Fibroblast of lung (primary cell): ENCODE measurements around the gene B4GALT4. TPM values are rescaled to one million over a fixed set of nuclear protein-coding genes. Genes with fewer than 3 reads are reported as not detected.

Source experiments
- DNase-seq, 2 donors: peaks; one replicate each; pipeline versions ENCODE4 v3.0.0 to v3.0.0-alpha.2; 2010; ENCODE audit warnings: low read depth in 2 of 2
- H2AFZ ChIP-seq: 2 replicates; pipeline ENCODE4 v1.5.1; 2012; ENCODE audit warnings: low read length, control low read depth, inconsistent platforms
- H3K27ac ChIP-seq: 2 replicates; pipeline ENCODE4 v1.5.1; 2011; ENCODE audit warnings: low read length, control low read depth; ENCODE audit not compliant: insufficient read depth
- H3K27me3 ChIP-seq: 2 replicates; pipeline ENCODE4 v1.5.1; 2011; ENCODE audit warnings: mild to moderate bottlenecking, low read length; ENCODE audit not compliant: control insufficient read depth, insufficient read depth
- H3K36me3 ChIP-seq: 2 replicates; pipeline ENCODE4 v1.5.1; 2011; ENCODE audit warnings: low read length; ENCODE audit not compliant: control insufficient read depth, insufficient read depth
- H3K4me1 ChIP-seq: 2 replicates; pipeline ENCODE4 v1.5.1; 2011; ENCODE audit warnings: low read length; ENCODE audit not compliant: control insufficient read depth, insufficient read depth; ENCODE audit errors: extremely low read depth
- H3K4me2 ChIP-seq: 2 replicates; pipeline ENCODE4 v1.5.1; 2011; ENCODE audit warnings: low read length, control low read depth; ENCODE audit not compliant: insufficient read depth; ENCODE audit errors: extremely low read depth
- H3K4me3 ChIP-seq, 4 experiments: fragments of 200-600 bp in 1 of 4; sonication (generic) in 1 of 4; replicated peaks in 1 of 4; 2 replicates each; pipeline ENCODE4 v1.5.1; 2011 to 2016; ENCODE audit warnings: low read length in 4 of 4, low read depth in 3 of 4, mild to moderate bottlenecking in 3 of 4, control low read depth in 2 of 4, inconsistent platforms in 1 of 4, mixed read lengths in 1 of 4; ENCODE audit not compliant: insufficient read depth in 1 of 4; ENCODE audit errors: control extremely low read depth in 1 of 4
- H3K79me2 ChIP-seq: 2 replicates; pipeline ENCODE4 v1.5.1; 2012; ENCODE audit warnings: mild to moderate bottlenecking, low read length, inconsistent platforms; ENCODE audit not compliant: control insufficient read depth, insufficient read depth
- H3K9ac ChIP-seq: 2 replicates; pipeline ENCODE4 v1.5.1; 2011; ENCODE audit warnings: mild to moderate bottlenecking, low read length, control low read depth; ENCODE audit not compliant: insufficient read depth
- H3K9me3 ChIP-seq: 2 replicates; pipeline ENCODE4 v1.5.1; 2012; ENCODE audit warnings: low read depth, low read length; ENCODE audit not compliant: control insufficient read depth, insufficient read depth
- H4K20me1 ChIP-seq: 2 replicates; pipeline ENCODE4 v1.5.1; 2011; ENCODE audit warnings: low read length; ENCODE audit not compliant: control insufficient read depth, insufficient read depth; ENCODE audit errors: extremely low read depth
- EZH2 ChIP-seq: IDR thresholded peaks from 2 replicates; pipeline ENCODE4 v1.5.1; 2012; ENCODE audit warnings: low read length, control low read depth, mild to moderate bottlenecking; ENCODE audit errors: missing control alignments
- polyA plus RNA-seq, 2 donors: library from polyadenylated mRNA; depleted of rRNA in 1 of 2; stranded (reverse) in 1 of 2; unstranded in 1 of 2; fragments of >200 nt; gene quantifications; 2 replicates each; pipeline ENCODE4 v1.2.1, GENCODE V29; 2011 to 2012; ENCODE audit warnings: missing spikeins in 1 of 2
- total RNA-seq: library from RNA; depleted of rRNA; stranded (reverse); fragments of >200 nt; gene quantifications from 2 replicates; pipeline ENCODE4 v1.2.1, GENCODE V29; 2014
- TF ChIP-seq, protein P1 (sequence below), 2 donors: IDR thresholded peaks in 1 of 2; conservative IDR thresholded peaks in 1 of 2; 1 replicate in 1 of 2; 2 replicates in 1 of 2; pipeline ENCODE4 v1.5.1; 2011 to 2012; ENCODE audit warnings: low read length in 2 of 2, control low read depth in 1 of 2, inconsistent platforms in 1 of 2, low read depth in 1 of 2, mild to moderate bottlenecking in 1 of 2

Gene B4GALT4
- total and polyA plus RNA-seq, 2 donors (not counting 1 experiment from before 2014, with no cell fraction given): 19.5 to 32.4 TPM

DNA sequence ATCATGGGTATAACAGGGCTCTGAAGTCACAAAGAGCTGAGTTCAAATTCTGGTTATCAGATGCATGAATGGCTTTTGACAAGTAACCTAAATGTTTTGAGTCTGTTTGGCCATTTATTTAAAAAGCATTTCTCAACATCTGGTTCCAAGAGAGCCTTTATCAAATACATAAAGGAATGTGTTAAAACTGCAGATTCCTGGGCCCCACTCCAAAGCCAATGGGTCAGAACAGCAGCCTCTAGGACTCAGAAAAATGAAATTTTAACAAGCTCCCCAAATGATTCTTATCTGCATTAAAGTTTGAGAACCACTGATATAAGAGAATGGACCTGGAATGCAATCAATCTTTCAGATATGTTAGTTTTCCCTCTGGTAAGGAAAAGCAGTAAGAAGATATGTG lies 3.4 kb downstream of the B4GALT4 start:
- no peaks in the 10 kb centered on the region for H4K20me1 ChIP-seq
- H3K9me3 ChIP-seq: no peaks in the 10 kb centered on the region
- H3K27me3 ChIP-seq: no peaks in the 10 kb centered on the region
- H3K27ac ChIP-seq: no peak overlapping the region
- peaks cover 6% of the 10 kb centered on the region for H3K4me1 ChIP-seq
- no peak overlapping the region for H3K4me2 ChIP-seq
- H3K4me3 ChIP-seq: no peak overlapping the region
- peak in 1 of 2 donors; percentile 63 for DNase-seq
- H3K79me2 ChIP-seq: peaks cover 7% of the 10 kb centered on the region
- H3K9ac ChIP-seq: no peak overlapping the region
- H2AFZ ChIP-seq: no peak overlapping the region
- TF ChIP-seq, protein P1, sequence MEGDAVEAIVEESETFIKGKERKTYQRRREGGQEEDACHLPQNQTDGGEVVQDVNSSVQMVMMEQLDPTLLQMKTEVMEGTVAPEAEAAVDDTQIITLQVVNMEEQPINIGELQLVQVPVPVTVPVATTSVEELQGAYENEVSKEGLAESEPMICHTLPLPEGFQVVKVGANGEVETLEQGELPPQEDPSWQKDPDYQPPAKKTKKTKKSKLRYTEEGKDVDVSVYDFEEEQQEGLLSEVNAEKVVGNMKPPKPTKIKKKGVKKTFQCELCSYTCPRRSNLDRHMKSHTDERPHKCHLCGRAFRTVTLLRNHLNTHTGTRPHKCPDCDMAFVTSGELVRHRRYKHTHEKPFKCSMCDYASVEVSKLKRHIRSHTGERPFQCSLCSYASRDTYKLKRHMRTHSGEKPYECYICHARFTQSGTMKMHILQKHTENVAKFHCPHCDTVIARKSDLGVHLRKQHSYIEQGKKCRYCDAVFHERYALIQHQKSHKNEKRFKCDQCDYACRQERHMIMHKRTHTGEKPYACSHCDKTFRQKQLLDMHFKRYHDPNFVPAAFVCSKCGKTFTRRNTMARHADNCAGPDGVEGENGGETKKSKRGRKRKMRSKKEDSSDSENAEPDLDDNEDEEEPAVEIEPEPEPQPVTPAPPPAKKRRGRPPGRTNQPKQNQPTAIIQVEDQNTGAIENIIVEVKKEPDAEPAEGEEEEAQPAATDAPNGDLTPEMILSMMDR (conservative IDR thresholded peaks at IDR 0.05 in 1 of 2, IDR thresholded peaks at IDR 0.05 in 1 of 2; ENCODE audit: low read depth in 1 of 2, low read length in 2 of 2): no peak
- no peak for TF ChIP-seq EZH2
- peaks cover 3% of the 10 kb centered on the region for H3K36me3 ChIP-seq

DNA sequence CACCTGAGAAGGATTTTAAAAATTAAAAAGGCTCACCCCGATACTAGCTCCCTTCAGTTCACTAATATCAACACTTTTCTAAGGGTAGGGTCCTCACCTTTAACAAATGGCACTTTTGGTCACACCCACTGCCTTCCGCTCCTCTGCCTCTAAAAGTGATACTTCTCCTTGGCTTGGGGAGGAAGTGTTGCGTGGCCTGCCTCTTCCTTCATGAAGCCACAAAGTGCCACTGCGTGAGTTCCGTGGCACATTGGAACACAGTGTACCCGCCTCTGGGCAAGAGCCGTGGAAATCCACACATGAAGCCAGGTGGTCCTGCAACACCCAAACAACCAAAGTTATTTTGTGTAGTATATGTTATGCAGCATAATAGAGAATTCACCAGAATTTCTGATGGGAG lies 3.9 kb downstream of the B4GALT4 start:
- no peak overlapping the region for H2AFZ ChIP-seq

DNA sequence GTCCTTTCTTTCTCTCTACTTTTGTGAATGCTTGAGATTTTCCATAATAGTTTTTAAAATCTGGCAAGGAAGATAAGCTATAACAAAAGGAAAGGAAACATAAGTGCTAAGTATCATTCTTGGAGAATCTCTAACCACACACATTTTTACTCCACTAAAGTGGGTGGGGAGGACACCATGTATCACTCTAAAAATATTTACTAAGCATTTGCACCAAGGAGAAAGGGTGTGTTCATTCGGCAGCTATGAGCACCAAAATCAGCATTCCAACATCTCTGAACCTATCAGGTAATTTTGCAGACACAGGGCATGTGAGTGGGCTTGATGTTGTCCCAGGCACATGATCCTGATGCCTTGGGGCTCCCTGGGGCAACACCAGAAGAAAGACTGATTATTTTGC lies 5.5 kb downstream of the B4GALT4 start:
- Histone ChIP-seq H3K36me3 (peaks cover 4% of the 10 kb centered on the region), H2AFZ (no peak overlapping the region), H3K27ac (no peak overlapping the region), H3K27me3 (no peaks in the 10 kb centered on the region), H3K4me3 (no peak overlapping the region), H3K9ac (no peak overlapping the region), H3K4me1 (peaks cover 4% of the 10 kb centered on the region), H3K4me2 (no peak overlapping the region), H3K9me3 (no peaks in the 10 kb centered on the region), H3K79me2 (peaks cover 5% of the 10 kb centered on the region), H4K20me1 (no peaks in the 10 kb centered on the region)
- TF ChIP-seq, protein P1 (conservative IDR thresholded peaks at IDR 0.05 in 1 of 2, IDR thresholded peaks at IDR 0.05 in 1 of 2; ENCODE audit: low read depth in 1 of 2, low read length in 2 of 2): no peak
- TF ChIP-seq EZH2: no peak
- DNase-seq: peak in 1 of 2 donors; percentile 91

More for the DNA sequence above, 3.9 kb downstream of the B4GALT4 start:
- no peak overlapping the region for H3K9ac ChIP-seq
- no peaks in the 10 kb centered on the region for H3K27me3 ChIP-seq
- no peak overlapping the region for H3K4me2 ChIP-seq
- H3K27ac ChIP-seq: no peak overlapping the region
- no peaks in the 10 kb centered on the region for H4K20me1 ChIP-seq
- DNase-seq: no peak
- H3K36me3 ChIP-seq: peaks cover 4% of the 10 kb centered on the region
- no peak overlapping the region for H3K4me3 ChIP-seq
- peaks cover 7% of the 10 kb centered on the region for H3K79me2 ChIP-seq
- peaks cover 6% of the 10 kb centered on the region for H3K4me1 ChIP-seq
- no peaks in the 10 kb centered on the region for H3K9me3 ChIP-seq
- TF ChIP-seq, protein P1 (conservative IDR thresholded peaks at IDR 0.05 in 1 of 2, IDR thresholded peaks at IDR 0.05 in 1 of 2; ENCODE audit: low read depth in 1 of 2, low read length in 2 of 2): no peak
- no peak for TF ChIP-seq EZH2
